ENCODE measurements around the gene PRM1. TPM values are rescaled to one million over a fixed set of nuclear protein-coding genes. Genes with fewer than 3 reads are reported as not detected.

Gene PRM1
- total and polyA plus RNA-seq, 2 of the 13 experiments (the other 11 are each of a cell fraction or from before 2014, with no cell fraction given) = not detected

DNA sequence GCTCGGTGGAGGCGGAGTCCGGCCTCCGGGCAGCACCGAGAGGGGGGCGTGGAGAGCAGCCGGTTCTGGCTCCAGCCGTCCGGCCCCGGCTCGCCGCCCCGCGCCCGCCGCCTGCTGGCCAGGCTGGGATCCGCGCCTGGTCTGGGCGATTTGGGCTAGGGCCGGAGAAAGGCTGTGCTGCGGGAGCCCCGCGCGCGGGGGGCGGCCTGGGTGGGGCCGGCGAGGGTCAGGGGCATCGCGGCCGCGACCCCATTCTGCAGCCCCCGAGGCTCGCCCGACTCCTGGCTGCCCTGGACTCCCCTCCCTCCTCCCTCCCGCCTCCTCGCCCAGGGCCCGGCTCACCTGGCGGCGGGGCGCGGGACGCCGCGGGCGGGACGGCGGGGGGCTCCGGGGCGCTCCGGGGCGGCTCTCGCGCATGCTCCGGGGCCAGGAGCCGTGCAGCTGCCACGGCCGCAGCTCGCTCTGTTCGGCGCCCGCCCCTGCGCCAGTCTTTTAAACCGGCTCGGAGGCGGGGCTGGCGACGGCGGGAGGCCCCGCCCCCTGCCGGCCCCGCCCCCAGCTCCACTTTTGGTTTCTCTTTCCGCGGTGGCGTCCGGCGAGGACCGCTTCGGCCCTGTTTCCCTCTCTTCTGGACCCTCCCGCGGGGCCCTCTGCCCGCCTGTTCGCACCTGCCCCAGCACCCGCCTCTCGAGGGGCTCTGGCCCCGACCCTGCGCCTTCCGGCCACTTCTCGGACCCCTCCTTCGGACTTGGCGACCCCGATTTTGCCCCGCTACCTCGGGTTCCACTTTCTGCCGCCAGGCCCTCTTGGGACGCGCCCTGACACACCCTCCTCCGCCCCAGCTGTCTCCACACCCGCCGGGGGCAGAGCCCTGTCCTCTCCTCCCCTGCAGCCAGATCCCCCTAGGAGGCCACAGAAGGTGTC is 25.1 kb downstream of the PRM1 start, which contains the start of gene SOCS1 (continued):
- TF ChIP-seq ZNF343 (CRISPR knock-in tag; IDR thresholded peaks at IDR 0.05) (no peak), TARDBP (CRISPR knock-in tag; IDR thresholded peaks at IDR 0.05) (peak; percentile 76), SNRNP70 (IDR thresholded peaks at IDR 0.05; ENCODE audit: low read depth, low read length) (no peak; the same call in 1 of the 2 replicates), GFI1 (CRISPR knock-in tag; IDR thresholded peaks at IDR 0.05; ENCODE audit: borderline replicate concordance) (peak; percentile 53; the same call in 1 of the 2 replicates), HOXD1 (CRISPR knock-in tag; IDR thresholded peaks at IDR 0.05) (peak; percentile 93), HNRNPK (IDR thresholded peaks at IDR 0.05; ENCODE audit: low read depth, low read length, poor library complexity, severe bottlenecking) (peak; percentile 27), RFXANK (CRISPR knock-in tag; IDR thresholded peaks at IDR 0.05) (no peak), JUN (CRISPR knock-in tag; IDR thresholded peaks at IDR 0.05) (0 out of 2 replicates have a peak, but pooled peaks have one; percentile 7), ATF4 (CRISPR knock-in tag; IDR thresholded peaks at IDR 0.05) (peak in 1 of 2 experiments; percentile 81; a peak in 2 of 4 replicates), DNMT1 (CRISPR knock-in tag; IDR thresholded peaks at IDR 0.05) (no peak), RARG (CRISPR knock-in tag; IDR thresholded peaks at IDR 0.05; ENCODE audit: low read depth) (no peak; the same call in 1 of the 2 replicates), TMF1 (CRISPR knock-in tag; IDR thresholded peaks at IDR 0.05; ENCODE audit: low read depth) (peak; percentile 82), ZNF770 (CRISPR knock-in tag; IDR thresholded peaks at IDR 0.05) (peak; percentile 89), PHF5A (CRISPR knock-in tag; IDR thresholded peaks at IDR 0.05; ENCODE audit: low read depth, unreplicated experiment) (peak; percentile 65), ZSCAN21 (CRISPR knock-in tag; IDR thresholded peaks at IDR 0.05; ENCODE audit: borderline replicate concordance) (peak; percentile 49), THRA (CRISPR knock-in tag; IDR thresholded peaks at IDR 0.05; ENCODE audit: borderline replicate concordance) (no peak; the same call in 1 of the 2 replicates), ZNF850 (CRISPR knock-in tag; conservative IDR thresholded peaks at IDR 0.05) (no peak), SMARCE1 (IDR thresholded peaks at IDR 0.05; ENCODE audit: borderline replicate concordance) (peak; percentile 18; the same call in 1 of the 2 replicates)
- TF ChIP-seq, protein P1, sequence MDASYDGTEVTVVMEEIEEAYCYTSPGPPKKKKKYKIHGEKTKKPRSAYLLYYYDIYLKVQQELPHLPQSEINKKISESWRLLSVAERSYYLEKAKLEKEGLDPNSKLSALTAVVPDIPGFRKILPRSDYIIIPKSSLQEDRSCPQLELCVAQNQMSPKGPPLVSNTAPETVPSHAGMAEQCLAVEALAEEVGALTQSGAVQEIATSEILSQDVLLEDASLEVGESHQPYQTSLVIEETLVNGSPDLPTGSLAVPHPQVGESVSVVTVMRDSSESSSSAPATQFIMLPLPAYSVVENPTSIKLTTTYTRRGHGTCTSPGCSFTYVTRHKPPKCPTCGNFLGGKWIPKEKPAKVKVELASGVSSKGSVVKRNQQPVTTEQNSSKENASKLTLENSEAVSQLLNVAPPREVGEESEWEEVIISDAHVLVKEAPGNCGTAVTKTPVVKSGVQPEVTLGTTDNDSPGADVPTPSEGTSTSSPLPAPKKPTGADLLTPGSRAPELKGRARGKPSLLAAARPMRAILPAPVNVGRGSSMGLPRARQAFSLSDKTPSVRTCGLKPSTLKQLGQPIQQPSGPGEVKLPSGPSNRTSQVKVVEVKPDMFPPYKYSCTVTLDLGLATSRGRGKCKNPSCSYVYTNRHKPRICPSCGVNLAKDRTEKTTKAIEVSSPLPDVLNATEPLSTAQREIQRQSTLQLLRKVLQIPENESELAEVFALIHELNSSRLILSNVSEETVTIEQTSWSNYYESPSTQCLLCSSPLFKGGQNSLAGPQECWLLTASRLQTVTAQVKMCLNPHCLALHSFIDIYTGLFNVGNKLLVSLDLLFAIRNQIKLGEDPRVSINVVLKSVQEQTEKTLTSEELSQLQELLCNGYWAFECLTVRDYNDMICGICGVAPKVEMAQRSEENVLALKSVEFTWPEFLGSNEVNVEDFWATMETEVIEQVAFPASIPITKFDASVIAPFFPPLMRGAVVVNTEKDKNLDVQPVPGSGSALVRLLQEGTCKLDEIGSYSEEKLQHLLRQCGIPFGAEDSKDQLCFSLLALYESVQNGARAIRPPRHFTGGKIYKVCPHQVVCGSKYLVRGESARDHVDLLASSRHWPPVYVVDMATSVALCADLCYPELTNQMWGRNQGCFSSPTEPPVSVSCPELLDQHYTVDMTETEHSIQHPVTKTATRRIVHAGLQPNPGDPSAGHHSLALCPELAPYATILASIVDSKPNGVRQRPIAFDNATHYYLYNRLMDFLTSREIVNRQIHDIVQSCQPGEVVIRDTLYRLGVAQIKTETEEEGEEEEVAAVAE (CRISPR knock-in tag; IDR thresholded peaks at IDR 0.05; ENCODE audit: borderline replicate concordance) = peak; percentile 84
